ENCODE data around the gene ATOH8.

ATOH8 gene

GRCh38 chr2:85754313-85755095, 713 bp downstream of the ATOH8 start:
- TF ChIP-seq CTCF (IDR thresholded peaks at IDR 0.05; ENCODE audit: low read depth, low read length, missing control alignments): no peak
- DNase-seq (ENCODE audit: low read depth): no peak
- H3K4me3 ChIP-seq (ENCODE audit: low read depth, low read length): peak overlapping the region; percentile 18

GRCh38 chr2:85755122-85756027, 1.6 kb downstream of the ATOH8 start:
- DNase-seq (ENCODE audit: low read depth): no peak
- no peak overlapping the region for H3K4me3 ChIP-seq (ENCODE audit: low read depth, low read length)
- TF ChIP-seq CTCF (IDR thresholded peaks at IDR 0.05; ENCODE audit: low read depth, low read length, missing control alignments): no peak

- no peak for DNase-seq (ENCODE audit: low read depth)
- no peak overlapping the region for H3K4me3 ChIP-seq (ENCODE audit: low read depth, low read length)
- no peak for TF ChIP-seq CTCF (IDR thresholded peaks at IDR 0.05; ENCODE audit: low read depth, low read length, missing control alignments)
These were observed 2.4 kb downstream of the ATOH8 start for GRCh38 chr2:85756195-85756594.

GRCh38 chr2:85756822-85757435, 3.1 kb downstream of the ATOH8 start:
- TF ChIP-seq CTCF (IDR thresholded peaks at IDR 0.05; ENCODE audit: low read depth, low read length, missing control alignments): no peak
- no peak for DNase-seq (ENCODE audit: low read depth)
- H3K4me3 ChIP-seq (ENCODE audit: low read depth, low read length): no peak overlapping the region

- H3K4me3 ChIP-seq (ENCODE audit: low read depth, low read length): no peak overlapping the region
- TF ChIP-seq CTCF (IDR thresholded peaks at IDR 0.05; ENCODE audit: low read depth, low read length, missing control alignments): no peak
- DNase-seq (ENCODE audit: low read depth): no peak
These were observed 4.1 kb downstream of the ATOH8 start for GRCh38 chr2:85757860-85758259.

- H3K4me3 ChIP-seq (ENCODE audit: low read depth, low read length): no peak overlapping the region
- DNase-seq (ENCODE audit: low read depth): no peak
- TF ChIP-seq CTCF (IDR thresholded peaks at IDR 0.05; ENCODE audit: low read depth, low read length, missing control alignments): no peak
These were observed 4.8 kb downstream of the ATOH8 start for GRCh38 chr2:85758361-85759256.

Measured in GM12864 (cell line).